A549 treated with CpdA at 1 μM for 4 hours (cell line): ENCODE results near the gene PPP1R2C. TPM values are rescaled to one million over a fixed set of nuclear protein-coding genes. Genes with fewer than 3 reads are reported as not detected.

Experiments
- total RNA-seq: library from RNA; stranded (reverse); fragments of 200-300 nt; extraction: Qiagen RNA extraction; gene quantifications from 5 replicates; pipeline ENCODE4 v1.2.3, GENCODE V29; 2022; ENCODE audit warnings: low read depth

The PPP1R2C gene
- total RNA-seq: not detected in 5 replicates

GRCh38 chrX:42778096-42778495, at the start of gene PPP1R2C:
PPP1R2C (minus strand) TSS chrX:42778163; CDS start chrX:42778079, 84 bp downstream.

